Endodermal cell (in vitro differentiated cells): ENCODE data around the gene EPHA1. TPM values are rescaled to one million over a fixed set of nuclear protein-coding genes. Genes with fewer than 3 reads are reported as not detected.

Source experiments
- DNase-seq: peaks from one replicate; pipeline ENCODE4 v3.0.0-alpha.2; 2017
- H3K27ac ChIP-seq: 2 replicates; pipeline ENCODE4 v1.5.1; 2013; ENCODE audit warnings: mild to moderate bottlenecking, low read depth, low read length, moderate library complexity
- H3K27me3 ChIP-seq: 2 replicates; pipeline ENCODE4 v1.6.1; 2013; ENCODE audit warnings: mild to moderate bottlenecking, low read length, moderate library complexity; ENCODE audit not compliant: insufficient read depth, control insufficient read depth, poor library complexity, severe bottlenecking
- H3K36me3 ChIP-seq: 2 replicates; pipeline ENCODE4 v1.7.0; 2013; ENCODE audit warnings: mild to moderate bottlenecking, low read length, moderate library complexity; ENCODE audit not compliant: control insufficient read depth, insufficient read depth
- H3K4me1 ChIP-seq: one replicate; pipeline ENCODE4 v1.7.0; 2013; ENCODE audit warnings: low read length; ENCODE audit not compliant: control insufficient read depth, insufficient read depth
- H3K4me3 ChIP-seq: 2 replicates; pipeline ENCODE4 v1.5.1; 2013; ENCODE audit warnings: mild to moderate bottlenecking, low read length, moderate library complexity
- H3K9ac ChIP-seq: 2 replicates; pipeline ENCODE4 v1.6.1; 2013; ENCODE audit warnings: mild to moderate bottlenecking, low read length, moderate library complexity; ENCODE audit not compliant: poor library complexity, severe bottlenecking; ENCODE audit errors: extremely low read depth
- H3K9me3 ChIP-seq: 2 replicates; pipeline ENCODE4 v1.6.1; 2013; ENCODE audit warnings: mild to moderate bottlenecking, low read length, moderate library complexity; ENCODE audit not compliant: control insufficient read depth
- H3K27ac Mint-ChIP-seq: 2 replicates; pipeline ENCODE4 v1.8.0; 2020; ENCODE audit warnings: mixed read lengths
- H3K27me3 Mint-ChIP-seq: 2 replicates; pipeline ENCODE4 v1.8.0; 2021; ENCODE audit warnings: mild to moderate bottlenecking, mixed read lengths; ENCODE audit not compliant: insufficient read depth
- H3K36me3 Mint-ChIP-seq: 2 replicates; pipeline ENCODE4 v1.8.0; 2020; ENCODE audit warnings: low read depth, mixed read lengths
- H3K4me1 Mint-ChIP-seq: 2 replicates; pipeline ENCODE4 v1.8.0; 2020; ENCODE audit warnings: mixed read lengths
- H3K4me3 Mint-ChIP-seq: 2 replicates; pipeline ENCODE4 v1.8.0; 2020; ENCODE audit warnings: mild to moderate bottlenecking, moderate library complexity, mixed read lengths
- H3K9me3 Mint-ChIP-seq: 2 replicates; pipeline ENCODE4 v1.8.0; 2020; ENCODE audit warnings: mild to moderate bottlenecking, mixed read lengths
- CTCF ChIP-seq: fragments of 200-600 bp; sonication (generic); conservative IDR thresholded peaks from 2 replicates; pipeline ENCODE4 v1.5.0; 2021; ENCODE audit warnings: antibody characterized with exemption, mild to moderate bottlenecking
- WGBS, 2 experiments: methylation state at CpG; one replicate each; pipeline versions ENCODE4 v1.1.5 to v1.1.7; 2013; ENCODE audit warnings: missing lambda C conversion rate in 2 of 2, mixed read lengths in 1 of 2; ENCODE audit not compliant: insufficient coverage in 1 of 2, insufficient read length in 1 of 2; 5-methylcytosine and 5-hydroxymethylcytosine counted together
- total RNA-seq, 2 donors: library from RNA; stranded (reverse); fragmentation: NEBNext Ultra II Directional in 1 of 2; extraction: Animal tissue kit (Norgen Biotek cat#: 25700) in 1 of 2; gene quantifications; 2 replicates in 1 of 2; 3 replicates in 1 of 2; pipeline ENCODE4 v1.2.1, GENCODE V29; 2021

The EPHA1 gene
- total RNA-seq, 2 donors from 2014 or later, result 70.0 to 103 TPM

- DNase-seq, result no peak
- Histone ChIP-seq H3K36me3 (no peaks in the 10 kb centered on the region), H3K9ac (no peak overlapping the region), H3K4me3 (no peak overlapping the region), H3K27me3 (no peaks in the 10 kb centered on the region), H3K4me1 (no peaks in the 10 kb centered on the region), H3K27ac (no peak overlapping the region), H3K9me3 (no peaks in the 10 kb centered on the region)
- Mint-ChIP-seq H3K27me3 (no peaks in the 10 kb centered on the region), H3K9me3 (no peaks in the 10 kb centered on the region), H3K4me3 (no peak overlapping the region), H3K27ac (no peak overlapping the region), H3K4me1 (no peaks in the 10 kb centered on the region), H3K36me3 (no peaks in the 10 kb centered on the region)
- 83 to 100% methylated on average over 1 to 2 of the region's 2 CpGs for WGBS, 2 experiments
- no peak for TF ChIP-seq CTCF
These were observed 43.8 kb upstream of the EPHA1 start for GRCh38 chr7:143452495-143452894.

- Mint-ChIP-seq H3K9me3 (no peaks in the 10 kb centered on the region), H3K36me3 (no peaks in the 10 kb centered on the region), H3K27me3 (no peaks in the 10 kb centered on the region), H3K4me3 (no peak overlapping the region), H3K27ac (no peak overlapping the region), H3K4me1 (no peaks in the 10 kb centered on the region)
- Histone ChIP-seq H3K27me3 (no peaks in the 10 kb centered on the region), H3K9me3 (no peaks in the 10 kb centered on the region), H3K27ac (no peak overlapping the region), H3K4me1 (no peaks in the 10 kb centered on the region), H3K4me3 (no peak overlapping the region), H3K36me3 (no peaks in the 10 kb centered on the region), H3K9ac (no peak overlapping the region)
- no peak for DNase-seq
- 91 to 97% methylated on average over 1 of the region's 1 CpG for WGBS, 2 experiments
- TF ChIP-seq CTCF, result no peak
These were observed 43.1 kb upstream of the EPHA1 start for GRCh38 chr7:143451746-143452145.

GRCh38 chr7:143451122-143451521 is 42.5 kb upstream of the EPHA1 start:
- Mint-ChIP-seq H3K4me3 (no peak overlapping the region), H3K27ac (no peak overlapping the region), H3K4me1 (no peaks in the 10 kb centered on the region), H3K36me3 (no peaks in the 10 kb centered on the region), H3K9me3 (no peaks in the 10 kb centered on the region), H3K27me3 (no peaks in the 10 kb centered on the region)
- H3K27me3 ChIP-seq, result no peaks in the 10 kb centered on the region
- no peak overlapping the region for H3K4me3 ChIP-seq
- no peak for DNase-seq
- H3K9ac ChIP-seq, result no peak overlapping the region
- no peak for TF ChIP-seq CTCF
- no peak overlapping the region for H3K27ac ChIP-seq
- no peaks in the 10 kb centered on the region for H3K4me1 ChIP-seq
- no peaks in the 10 kb centered on the region for H3K36me3 ChIP-seq
- H3K9me3 ChIP-seq, result no peaks in the 10 kb centered on the region
